NCI-H128 (cell line): Measurements from ENCODE around the gene STAMBPL1.
"Not testable (repeated sequence)": the region's sequence is repeated elsewhere in the genome, so short reads cannot be mapped to it uniquely, and the experiment has no call there.

Source experiments
- DNase-seq: peaks from one replicate; lab custom pipeline; 2025; ENCODE audit not compliant: unreplicated experiment; lab: John Stamatoyannopoulos, UW

Gene STAMBPL1

GRCh38 chr10:88854684-88855083, 25.4 kb upstream of the STAMBPL1 start:
- no peak for DNase-seq

- DNase-seq, result no peak
Measured at GRCh38 chr10:88857831-88858230, 22.2 kb upstream of the STAMBPL1 start.

DNA sequence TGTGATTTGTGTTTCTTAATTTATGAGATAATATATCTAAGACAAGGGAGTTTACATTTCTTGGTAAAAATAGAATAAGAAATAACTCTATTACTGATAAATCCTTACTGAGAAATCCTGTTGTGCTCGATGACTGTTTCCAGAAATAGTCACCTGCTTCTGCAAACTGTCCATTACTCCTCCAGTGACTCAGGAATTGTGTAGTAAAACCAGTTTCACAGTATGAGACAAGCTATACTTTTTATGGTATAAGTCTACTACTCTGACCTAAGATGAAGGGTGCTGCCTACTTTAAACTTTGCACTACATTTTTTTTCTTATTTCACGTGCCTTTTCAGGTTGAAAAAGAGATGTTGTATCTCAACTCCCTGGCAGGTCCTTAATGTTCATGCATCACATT, 21.6 kb upstream of the STAMBPL1 start:
- no peak for DNase-seq

DNA sequence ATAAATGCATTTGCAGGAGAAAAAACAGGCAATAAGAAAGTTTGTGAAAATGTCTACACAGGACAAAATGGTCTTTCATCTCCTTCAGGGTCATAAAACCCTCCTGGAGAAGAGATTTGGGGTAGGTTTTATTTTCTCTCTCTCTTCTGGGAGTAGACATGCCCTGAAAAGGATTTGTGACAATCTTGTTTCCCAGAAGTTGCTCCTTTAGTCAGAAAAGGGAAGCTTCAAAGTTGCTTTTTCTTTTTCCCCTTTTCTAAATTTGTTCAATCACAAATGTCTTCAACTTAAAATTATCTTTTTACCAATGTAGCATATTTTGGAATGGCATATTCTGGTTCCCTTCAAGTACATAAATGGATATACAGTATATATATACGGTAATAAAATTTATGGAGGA, 19.0 kb upstream of the STAMBPL1 start:
- DNase-seq, result no peak

DNA sequence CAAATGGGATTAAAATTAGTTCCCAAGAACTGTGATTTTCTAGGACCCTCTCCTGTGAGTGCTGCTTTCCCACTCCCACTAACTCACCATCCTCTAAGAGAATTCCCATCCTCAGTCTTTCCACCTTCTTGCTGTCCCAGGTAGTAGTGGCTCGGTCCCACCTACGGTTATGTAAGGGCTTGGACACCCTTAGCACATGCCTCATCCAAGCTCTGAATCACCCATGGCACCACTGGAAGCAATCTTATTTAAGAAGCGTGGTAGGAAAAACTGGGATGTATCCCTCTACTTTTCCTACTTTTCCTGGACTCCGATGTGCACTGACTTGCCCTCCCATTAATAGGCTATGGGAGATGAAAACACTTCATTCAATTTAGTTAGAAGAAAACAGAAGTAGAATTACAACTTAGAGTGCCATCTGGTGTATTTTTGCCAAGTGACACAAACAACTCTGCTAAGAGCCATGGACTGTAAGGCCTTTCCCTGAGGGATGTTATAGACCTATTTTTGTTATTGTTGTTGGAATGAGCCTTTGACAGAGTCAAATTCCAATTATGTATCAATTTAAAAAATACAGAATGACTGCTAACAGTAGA, 14.7 kb upstream of the STAMBPL1 start:
- DNase-seq, result no peak

- no peak for DNase-seq
Measured at GRCh38 chr10:88866454-88866853, 13.6 kb upstream of the STAMBPL1 start.

DNA sequence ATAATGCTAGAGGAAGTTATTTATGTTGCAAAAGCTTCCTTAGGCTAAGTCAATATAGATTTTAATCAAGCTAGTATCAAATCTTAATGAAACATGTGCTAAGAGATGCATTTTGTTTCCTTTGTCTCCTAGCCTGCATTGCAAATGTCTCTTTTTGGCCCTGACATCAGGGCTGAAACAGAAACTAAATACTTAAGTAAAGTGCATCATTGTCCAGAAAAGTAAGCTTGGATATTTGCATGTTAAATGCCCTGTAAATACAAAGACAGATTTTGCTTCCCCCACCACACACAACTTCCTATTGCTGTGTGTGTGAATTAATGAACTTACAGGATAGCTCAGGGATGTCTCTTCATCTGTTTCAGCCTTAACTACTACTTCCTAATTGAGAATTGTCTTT, 10.0 kb upstream of the STAMBPL1 start:
- no peak for DNase-seq

GRCh38 chr10:88873757-88874156, 6.3 kb upstream of the STAMBPL1 start:
- no peak for DNase-seq

DNA sequence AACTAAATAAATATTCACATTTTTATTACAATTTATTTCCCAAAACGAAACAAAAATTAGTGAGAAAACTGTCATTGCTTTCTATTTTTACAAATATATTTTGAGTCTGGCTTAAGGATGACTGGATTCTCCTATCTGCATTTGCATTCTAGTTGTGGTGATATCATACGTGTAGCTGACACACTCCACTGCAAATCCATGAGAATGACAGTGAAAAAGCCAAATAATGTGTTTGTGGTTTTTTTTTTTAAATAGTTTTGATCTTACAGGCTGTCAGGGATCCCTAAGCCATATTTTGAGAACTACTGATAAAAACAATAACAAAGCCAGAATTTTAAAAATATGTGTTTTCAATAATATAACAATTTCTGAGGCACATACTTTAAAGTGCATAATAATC, 5.8 kb upstream of the STAMBPL1 start:
- DNase-seq, result no peak

DNA sequence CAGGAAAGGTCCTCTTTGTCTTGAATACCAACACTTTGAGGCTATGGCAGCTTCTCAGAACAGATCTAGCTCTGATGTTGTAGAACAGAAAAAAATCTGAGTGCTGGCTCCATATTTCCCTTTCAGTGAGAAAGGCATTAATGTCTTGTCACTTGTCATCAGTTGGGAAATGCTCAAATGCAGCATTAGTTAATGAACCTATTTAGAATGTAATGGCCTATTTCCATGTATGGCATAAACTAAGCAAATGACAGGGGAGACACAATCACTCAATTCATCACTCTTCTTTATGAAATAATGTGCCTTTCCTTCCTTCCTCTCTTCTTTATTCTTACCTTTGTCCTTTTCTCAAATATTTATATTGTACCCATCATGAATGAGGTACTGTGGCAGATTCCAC, 5.0 kb upstream of the STAMBPL1 start:
- no peak for DNase-seq

GRCh38 chr10:88877298-88877697, 2.7 kb upstream of the STAMBPL1 start:
- DNase-seq, result no peak

DNA sequence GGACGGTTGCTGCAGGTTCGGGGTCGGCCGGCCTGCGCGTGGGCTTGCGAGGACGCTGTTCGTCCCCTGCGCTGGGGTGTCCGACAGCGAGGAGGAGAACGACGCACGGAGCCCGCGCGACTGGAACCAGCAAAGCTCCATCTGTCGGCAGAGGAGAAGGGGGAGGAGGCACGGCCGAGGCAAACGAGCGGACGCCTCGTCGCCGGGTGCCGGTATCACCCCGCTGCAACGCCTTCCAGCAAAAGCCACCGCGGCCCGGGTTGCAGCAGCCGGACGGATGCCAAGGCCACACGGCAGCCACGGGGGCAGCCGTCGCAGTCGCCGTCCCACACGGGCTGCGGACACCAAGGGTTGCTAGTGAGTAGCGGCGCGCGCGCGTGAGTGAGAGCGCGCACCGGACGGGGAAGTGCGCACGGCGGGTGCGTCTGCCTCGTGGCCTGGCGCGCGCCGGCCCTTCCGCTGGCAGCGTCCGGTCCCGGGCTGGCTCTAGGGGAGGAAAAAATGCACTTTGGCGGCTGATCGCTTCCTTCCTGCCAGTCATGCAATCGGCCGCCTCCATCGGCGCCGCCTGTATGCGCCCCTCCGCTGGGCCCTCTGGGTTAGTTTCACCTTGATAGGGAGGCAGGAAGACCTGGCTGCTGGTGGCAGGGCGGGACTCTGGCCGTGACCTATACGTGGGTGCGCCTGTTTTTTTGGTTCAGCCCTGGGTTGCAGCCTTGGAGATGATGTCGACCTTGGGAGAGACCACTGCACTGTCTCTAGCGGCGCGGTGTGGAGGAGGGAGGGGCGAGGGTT, 434 bp downstream of the STAMBPL1 start:
- DNase-seq, result no peak

- no peak for DNase-seq
Measured at GRCh38 chr10:88881320-88881719, 1.3 kb downstream of the STAMBPL1 start.

- DNase-seq, result no peak
Measured at GRCh38 chr10:88881922-88882645, 2.0 kb downstream of the STAMBPL1 start.

DNA sequence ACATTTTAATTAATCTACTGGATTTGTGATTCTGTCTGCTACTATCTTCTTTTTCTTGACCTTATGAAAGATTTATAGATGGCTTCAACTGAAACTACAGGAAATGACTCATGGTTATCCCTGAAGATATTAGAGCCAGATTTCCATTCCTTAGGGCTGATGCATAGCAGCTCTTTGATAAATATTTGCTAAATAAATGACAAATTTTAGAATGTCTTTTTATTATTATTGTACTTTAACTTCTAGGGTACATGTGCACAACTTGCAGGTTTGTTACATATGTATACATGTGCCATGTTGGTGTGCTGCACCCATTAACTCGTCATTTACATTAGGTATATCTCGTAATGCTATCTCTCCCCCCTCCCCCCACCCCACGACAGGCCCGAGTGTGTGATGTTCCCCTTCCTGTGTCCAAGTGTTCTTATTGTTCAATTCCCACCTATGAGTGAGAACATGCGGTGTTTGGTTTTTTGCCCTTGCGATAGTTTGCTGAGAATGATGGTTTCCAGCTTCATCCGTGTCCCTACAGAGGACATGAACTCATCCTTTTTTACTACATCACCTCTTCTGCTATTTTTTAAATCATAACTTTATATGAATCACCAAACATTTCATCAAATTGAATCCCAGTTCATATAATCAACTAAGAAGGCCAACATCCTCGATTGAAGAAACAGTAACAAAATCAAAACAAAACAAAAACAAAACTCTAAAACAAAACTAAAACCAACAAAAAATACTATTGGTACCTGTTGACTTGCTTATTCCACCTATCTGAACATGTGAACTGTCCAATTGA, 2.8 kb downstream of the STAMBPL1 start:
- DNase-seq, result not testable (repeated sequence)

DNA sequence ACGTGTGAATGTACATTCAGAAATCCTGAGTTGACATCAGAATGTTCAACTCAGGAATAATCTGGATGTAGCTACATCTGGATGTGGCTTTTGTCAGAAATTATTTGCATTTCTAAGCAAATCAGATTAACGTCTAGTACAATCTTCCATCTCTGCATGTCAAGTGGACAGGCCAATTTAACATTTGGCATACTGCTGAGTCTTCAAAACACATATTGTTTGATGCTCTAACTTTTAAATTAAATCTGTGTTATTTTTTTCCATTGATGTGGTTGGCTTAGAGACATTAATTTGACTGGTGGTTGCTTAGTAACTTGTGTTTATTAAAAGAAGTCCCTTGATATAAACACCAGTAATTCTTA, 3.4 kb downstream of the STAMBPL1 start:
- no peak for DNase-seq

DNA sequence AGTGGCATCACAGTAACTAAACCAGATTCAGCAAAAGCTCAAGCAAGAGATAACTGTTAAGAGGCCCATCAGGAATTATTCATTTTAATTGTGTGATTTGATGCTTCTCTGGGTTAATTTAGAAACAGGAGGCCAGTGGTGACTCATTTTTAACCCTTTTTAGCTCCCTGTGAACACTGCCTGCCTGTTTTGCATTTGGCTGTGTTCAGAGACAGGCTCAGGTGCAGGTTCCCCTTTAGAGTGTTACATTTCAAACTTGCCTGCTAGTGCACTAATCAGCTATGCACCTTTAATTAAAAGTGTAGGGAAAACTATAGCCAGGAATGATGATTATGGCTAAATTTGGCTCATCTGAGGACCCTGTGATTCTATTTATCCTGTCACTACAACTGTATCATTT, 6.5 kb downstream of the STAMBPL1 start:
- DNase-seq, result no peak

DNA sequence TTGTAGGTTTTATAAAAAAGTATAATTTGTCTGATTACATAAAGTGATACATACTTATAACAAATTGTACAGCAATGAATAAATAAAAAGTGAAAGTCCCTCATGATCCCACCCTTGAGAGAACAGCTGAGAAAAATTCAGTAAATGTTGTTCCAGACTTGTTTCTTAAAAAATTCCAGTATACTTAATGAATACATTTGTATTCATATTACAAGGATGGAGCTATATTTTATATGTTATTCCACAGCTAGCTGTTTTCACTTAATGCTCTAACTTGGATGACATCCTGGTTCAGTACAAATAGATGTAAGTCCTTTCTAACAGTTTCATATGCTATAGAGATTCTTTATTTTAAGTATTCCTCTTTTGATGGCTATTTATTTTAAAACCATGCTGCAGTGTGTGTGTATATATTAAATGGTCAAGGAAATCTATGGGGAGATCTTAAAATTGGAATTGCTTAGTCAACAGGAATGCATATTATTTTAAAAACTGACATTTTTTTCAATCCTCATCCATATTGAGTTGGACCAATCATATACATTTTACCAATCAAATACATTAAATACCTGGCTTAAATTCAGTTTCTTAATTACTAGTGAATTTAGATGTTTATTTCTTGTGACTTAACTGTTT, 8.9 kb downstream of the STAMBPL1 start:
- no peak for DNase-seq

- no peak for DNase-seq
Measured at GRCh38 chr10:88889559-88890337, 9.7 kb downstream of the STAMBPL1 start.

DNA sequence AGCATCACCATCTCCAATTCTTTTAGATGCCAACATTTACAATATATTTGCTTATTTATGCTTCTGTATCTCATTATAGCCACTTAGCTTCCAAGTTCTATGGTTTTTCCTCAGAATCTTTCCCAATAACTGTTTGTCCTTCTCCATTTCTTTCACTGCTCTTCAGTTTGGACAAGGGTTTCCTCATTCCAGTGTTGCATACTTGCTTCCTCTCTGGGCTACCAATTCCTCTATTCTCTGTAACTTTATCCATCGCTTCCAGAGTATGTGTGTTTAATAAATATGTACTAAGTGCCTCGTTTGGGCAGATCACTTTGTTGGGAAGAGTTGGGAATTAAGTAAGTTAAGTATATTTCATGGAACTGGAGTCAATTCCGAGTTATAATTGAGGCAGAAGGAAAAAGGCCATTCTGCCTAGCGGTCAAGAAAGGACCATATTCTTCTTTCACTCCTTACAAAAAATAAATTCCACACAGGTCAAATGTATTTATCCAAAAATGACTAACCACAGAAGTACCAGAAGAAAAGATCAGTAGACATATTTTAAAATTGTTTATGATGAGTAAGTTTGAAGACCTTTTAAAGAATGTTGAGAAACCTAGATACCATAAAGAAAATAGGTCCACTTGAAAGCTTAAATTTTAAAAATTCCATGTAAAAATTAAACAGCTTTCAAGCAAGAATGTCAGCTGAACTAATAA, 10.8 kb downstream of the STAMBPL1 start:
- DNase-seq, result no peak
